Measurements from ENCODE around the gene ZNF827.
A peak's percentile ranks its signal among the peaks of the same experiment; 100 is the strongest.

ZNF827 gene

GRCh38 chr4:145938618-145939440 is at the start of gene ZNF827:
Gene ZNF827 (minus strand): TSS chr4:145938823. CDS start chr4:145938407, 416 bp downstream.
- no peak for TF ChIP-seq CTCF (conservative IDR thresholded peaks at IDR 0.05)
- peak within 1 kb of the TSS; percentile 94 for H3K27ac ChIP-seq

GRCh38 chr4:145984563-145984962 is 45.9 kb upstream of the ZNF827 start:
- TF ChIP-seq CTCF (conservative IDR thresholded peaks at IDR 0.05): no peak

GRCh38 chr4:145982791-145983190 is 44.2 kb upstream of the ZNF827 start:
- no peak overlapping the region for H3K27ac ChIP-seq
- TF ChIP-seq CTCF (conservative IDR thresholded peaks at IDR 0.05): no peak

More at GRCh38 chr4:145984563-145984962, 45.9 kb upstream of the ZNF827 start:
- no peak overlapping the region for H3K27ac ChIP-seq

GRCh38 chr4:145979160-145979559 is 40.5 kb upstream of the ZNF827 start:
- H3K27ac ChIP-seq: no peak overlapping the region
- TF ChIP-seq CTCF (conservative IDR thresholded peaks at IDR 0.05): no peak

GRCh38 chr4:145976680-145977079 is 38.1 kb upstream of the ZNF827 start:
- no peak for TF ChIP-seq CTCF (conservative IDR thresholded peaks at IDR 0.05)
- H3K27ac ChIP-seq: no peak overlapping the region

- H3K27ac ChIP-seq: no peak overlapping the region
- TF ChIP-seq CTCF (conservative IDR thresholded peaks at IDR 0.05): no peak
These were observed 21.4 kb upstream of the ZNF827 start for GRCh38 chr4:145960012-145960411.

- H3K27ac ChIP-seq: no peak overlapping the region
- TF ChIP-seq CTCF (conservative IDR thresholded peaks at IDR 0.05): no peak
These were observed 18.7 kb upstream of the ZNF827 start for GRCh38 chr4:145957302-145957701.

Data from VCaP (cell line).